PC-3 (cell line): ENCODE data around the gene SAMD10. TPM values are rescaled to one million over a fixed set of nuclear protein-coding genes. Genes with fewer than 3 reads are reported as not detected.

Experiments
- ATAC-seq: fragments of 200-7000 bp; cut with Tn5 transposase; 2 replicates; pipeline ENCODE4 v1.9.1; 2020; ENCODE audit warnings: mild to moderate bottlenecking, moderate library complexity
- BruUV-seq: library from RNA; stranded (reverse); fragments of 400-500 nt; replicated peaks from 2 replicates; lab custom pipeline; 2021; lab: Mats Ljungman, UMichigan
- CTCF ChIA-PET: fragments of 300-600 bp; sonication (Branson Sonifier 250); formaldehyde crosslinking; loops from one replicate; lab custom pipeline; 2022; ENCODE audit warnings: antibody characterized with exemption; lab: Charles Lee
- POLR2A ChIA-PET: fragments of 300-600 bp; sonication (Branson Sonifier 250); formaldehyde crosslinking; loops from one replicate; lab custom pipeline; 2022; ENCODE audit warnings: antibody characterized with exemption; ENCODE audit not compliant: unreplicated experiment; lab: Charles Lee
- DNase-seq: peaks from one replicate; pipeline ENCODE4 v3.0.0-alpha.2; 2015
- H2AFZ ChIP-seq: fragments of 300-600 bp; sonication (generic); 2 replicates; pipeline ENCODE4 v1.6.0; 2016; ENCODE audit warnings: antibody characterized with exemption, low read length
- H3F3A ChIP-seq: fragments of 300-600 bp; sonication (generic); one replicate; pipeline ENCODE4 v1.6.0; 2017; ENCODE audit warnings: antibody characterized with exemption, low read length, control low read depth, mild to moderate bottlenecking; ENCODE audit not compliant: unreplicated experiment
- H3K27ac ChIP-seq: fragments of 300-600 bp; sonication (generic); 2 replicates; pipeline ENCODE4 v1.5.1; 2016; ENCODE audit warnings: mild to moderate bottlenecking, low read length
- H3K27me3 ChIP-seq: fragments of 300-600 bp; sonication (generic); 2 replicates; pipeline ENCODE4 v1.6.1; 2016; ENCODE audit warnings: low read length, mixed read lengths
- H3K36me3 ChIP-seq: fragments of 300-600 bp; sonication (generic); 2 replicates; pipeline ENCODE4 v1.6.1; 2016; ENCODE audit warnings: low read depth, mixed run types, low read length, mixed read lengths
- H3K4me1 ChIP-seq: fragments of 300-600 bp; sonication (generic); 2 replicates; pipeline ENCODE4 v1.5.1; 2016; ENCODE audit warnings: low read length; ENCODE audit not compliant: insufficient read depth
- H3K4me2 ChIP-seq: fragments of 300-600 bp; sonication (generic); 2 replicates; pipeline ENCODE4 v1.6.0; 2016; ENCODE audit warnings: low read length
- H3K4me3 ChIP-seq: fragments of 300-600 bp; sonication (generic); 2 replicates; pipeline ENCODE4 v1.5.1; 2016; ENCODE audit warnings: mild to moderate bottlenecking, low read length, mixed read lengths
- H3K79me2 ChIP-seq: fragments of 300-600 bp; sonication (generic); 2 replicates; pipeline ENCODE4 v1.6.1; 2017; ENCODE audit warnings: low read length, mixed read lengths
- H3K9ac ChIP-seq: fragments of 300-600 bp; sonication (generic); 2 replicates; pipeline ENCODE4 v1.6.0; 2016; ENCODE audit warnings: mild to moderate bottlenecking, low read length
- H3K9me2 ChIP-seq: fragments of 300-600 bp; sonication (generic); replicated peaks from 2 replicates; pipeline ENCODE4 v1.6.1; 2016; ENCODE audit warnings: mixed run types, low read length, mixed read lengths
- H3K9me3 ChIP-seq: fragments of 300-600 bp; sonication (generic); 2 replicates; pipeline ENCODE4 v1.6.1; 2016; ENCODE audit warnings: low read length, mixed read lengths
- H4K20me1 ChIP-seq: fragments of 300-600 bp; sonication (generic); 2 replicates; pipeline ENCODE4 v1.6.1; 2016; ENCODE audit warnings: low read length, mixed read lengths
- EZH2 ChIP-seq: fragments of 300-600 bp; sonication (generic); IDR thresholded peaks from one replicate; pipeline ENCODE4 v1.6.1; 2017; ENCODE audit warnings: antibody characterized with exemption, mild to moderate bottlenecking, low read length; ENCODE audit not compliant: unreplicated experiment
- EZH2phosphoT487 ChIP-seq: fragments of 300-600 bp; sonication (generic); IDR thresholded peaks from 2 replicates; pipeline ENCODE4 v1.6.1; 2018; ENCODE audit warnings: mild to moderate bottlenecking, antibody characterized with exemption, low read length, borderline replicate concordance
- intact Hi-C: fragments of 100-400 bp; cut with micrococcal nuclease; formaldehyde crosslinking; loops from 2 replicates; pipeline ENCODE4 v1.9.0; 2023
- total RNA-seq: library from RNA; depleted of rRNA; stranded (reverse); fragments of >200 nt; gene quantifications from 2 replicates; pipeline ENCODE4 v1.2.3, GENCODE V29; 2014
- TF ChIP-seq, protein P1 (sequence below): fragments of 300-600 bp; sonication (generic); conservative IDR thresholded peaks from 2 replicates; pipeline ENCODE4 v1.5.1; 2017; ENCODE audit warnings: antibody characterized with exemption, low read depth, mild to moderate bottlenecking, low read length

SAMD10 gene
- total RNA-seq, 1 experiment from 2014 or later = 7.4 TPM

DNA sequence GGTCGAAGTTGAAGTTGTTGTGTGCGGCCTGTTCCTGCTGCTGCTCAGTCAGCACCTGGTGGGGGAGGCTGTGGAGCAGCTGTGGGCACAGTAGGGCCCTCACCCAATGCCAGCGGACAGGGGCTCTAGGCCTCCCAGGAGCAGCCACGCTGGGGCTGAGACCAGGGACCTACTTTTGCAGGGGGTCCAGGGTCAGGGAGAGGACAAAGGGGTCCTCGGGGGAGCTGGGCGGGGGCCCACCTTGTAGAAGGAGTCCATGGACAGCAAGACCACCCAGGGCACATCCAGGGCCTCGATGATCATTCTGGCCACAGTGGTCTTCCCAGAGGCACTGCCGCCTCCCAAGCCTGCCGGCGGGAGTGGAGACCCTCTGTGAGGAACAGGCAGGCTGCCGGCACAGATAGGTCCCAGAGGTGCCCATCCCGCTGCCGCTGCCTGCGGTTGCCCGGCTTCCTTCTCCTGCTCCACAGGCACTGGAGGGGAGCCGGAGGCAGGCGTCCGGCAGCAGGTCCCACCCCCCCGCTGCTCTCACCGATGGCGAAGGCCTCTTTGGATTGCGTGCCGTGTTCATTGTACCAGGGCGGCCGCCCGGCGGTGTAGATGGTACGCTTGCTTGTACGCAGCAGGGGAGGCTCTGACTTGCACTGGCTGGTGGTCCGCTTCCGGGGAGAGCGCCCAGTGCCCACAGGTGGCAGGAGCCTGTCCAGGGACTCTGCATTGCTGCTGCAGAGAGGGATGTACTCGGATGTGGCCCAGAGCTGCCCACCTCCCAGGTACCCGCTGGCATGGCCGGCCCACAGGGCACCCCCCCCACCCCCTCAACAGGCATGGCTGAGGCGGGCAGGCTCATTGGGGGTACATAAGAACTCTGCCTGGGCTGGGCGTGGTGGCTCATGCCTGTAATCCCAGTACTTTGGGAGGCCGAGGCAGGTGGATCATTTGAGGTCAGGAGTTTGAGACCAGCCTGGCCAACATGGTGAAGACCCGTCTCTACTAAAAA lies 33.2 kb downstream of the SAMD10 start:
- Histone ChIP-seq H4K20me1 (peaks cover 55% of the 10 kb centered on the region), H3K9me3 (no peaks in the 10 kb centered on the region), H3K4me2 (no peak overlapping the region), H3K4me3 (no peak overlapping the region), H3K4me1 (peaks cover 14% of the 10 kb centered on the region), H2AFZ (no peak overlapping the region), H3K9me2 (no peaks in the 10 kb centered on the region), H3K79me2 (peaks cover 56% of the 10 kb centered on the region), H3K9ac (no peak overlapping the region), H3K36me3 (peaks cover 9% of the 10 kb centered on the region), H3F3A (peaks cover 8% of the 10 kb centered on the region), H3K27me3 (no peaks in the 10 kb centered on the region), H3K27ac (no peak overlapping the region)
- POLR2A ChIA-PET = no interaction called here
- DNase-seq = no peak
- CTCF ChIA-PET = no interaction called here
- BruUV-seq = no TSS peak
- TF ChIP-seq EZH2phosphoT487 = no peak
- TF ChIP-seq EZH2 = no peak
- TF ChIP-seq, protein P1, sequence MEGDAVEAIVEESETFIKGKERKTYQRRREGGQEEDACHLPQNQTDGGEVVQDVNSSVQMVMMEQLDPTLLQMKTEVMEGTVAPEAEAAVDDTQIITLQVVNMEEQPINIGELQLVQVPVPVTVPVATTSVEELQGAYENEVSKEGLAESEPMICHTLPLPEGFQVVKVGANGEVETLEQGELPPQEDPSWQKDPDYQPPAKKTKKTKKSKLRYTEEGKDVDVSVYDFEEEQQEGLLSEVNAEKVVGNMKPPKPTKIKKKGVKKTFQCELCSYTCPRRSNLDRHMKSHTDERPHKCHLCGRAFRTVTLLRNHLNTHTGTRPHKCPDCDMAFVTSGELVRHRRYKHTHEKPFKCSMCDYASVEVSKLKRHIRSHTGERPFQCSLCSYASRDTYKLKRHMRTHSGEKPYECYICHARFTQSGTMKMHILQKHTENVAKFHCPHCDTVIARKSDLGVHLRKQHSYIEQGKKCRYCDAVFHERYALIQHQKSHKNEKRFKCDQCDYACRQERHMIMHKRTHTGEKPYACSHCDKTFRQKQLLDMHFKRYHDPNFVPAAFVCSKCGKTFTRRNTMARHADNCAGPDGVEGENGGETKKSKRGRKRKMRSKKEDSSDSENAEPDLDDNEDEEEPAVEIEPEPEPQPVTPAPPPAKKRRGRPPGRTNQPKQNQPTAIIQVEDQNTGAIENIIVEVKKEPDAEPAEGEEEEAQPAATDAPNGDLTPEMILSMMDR = no peak
- intact Hi-C loops = no loop called here
- ATAC-seq = no peak

DNA sequence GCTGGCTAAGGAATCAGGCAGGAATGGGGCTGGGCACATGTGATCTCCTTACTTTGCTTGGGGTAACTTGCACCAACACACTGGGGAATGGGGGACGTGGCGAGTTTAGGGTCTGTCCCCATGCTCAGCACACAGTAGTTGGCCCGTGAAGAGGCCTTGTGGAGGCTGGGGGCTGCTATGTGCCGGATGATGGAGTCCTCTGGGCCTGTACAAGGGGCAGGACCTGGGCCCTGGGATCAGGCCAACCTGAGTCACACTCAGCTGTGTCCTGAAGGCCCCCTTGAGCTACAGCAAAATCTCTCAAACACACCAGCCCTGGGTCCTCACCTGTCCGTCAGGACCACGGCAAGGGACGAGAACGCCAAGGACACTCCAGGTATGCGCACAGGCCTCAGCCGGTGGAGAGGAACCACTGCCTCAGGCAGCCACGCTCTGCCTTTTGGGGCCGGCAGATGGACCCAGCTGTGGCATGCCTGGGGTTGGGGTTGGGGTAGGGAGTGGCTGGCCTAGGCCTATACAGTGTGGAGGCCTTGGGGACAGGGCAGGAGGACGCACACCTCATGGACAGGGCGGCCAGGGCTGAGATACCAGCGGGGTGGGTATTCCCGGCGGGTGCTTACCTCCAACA lies 34.3 kb downstream of the SAMD10 start:
- H3K27ac ChIP-seq = no peak overlapping the region
- peaks cover 14% of the 10 kb centered on the region for H3K4me1 ChIP-seq
- no peak overlapping the region for H3K4me3 ChIP-seq
- no peak for ATAC-seq
- H3K79me2 ChIP-seq = peaks cover 45% of the 10 kb centered on the region
- DNase-seq = no peak
- peaks cover 9% of the 10 kb centered on the region for H3F3A ChIP-seq
- H3K36me3 ChIP-seq = peaks cover 19% of the 10 kb centered on the region
- POLR2A ChIA-PET = no interaction called here
- CTCF ChIA-PET = no interaction called here
- no peaks in the 10 kb centered on the region for H3K9me2 ChIP-seq
- no peak overlapping the region for H2AFZ ChIP-seq
- TF ChIP-seq, protein P1 = no peak
- TF ChIP-seq EZH2 = no peak
- no peak for TF ChIP-seq EZH2phosphoT487
- intact Hi-C loops = no loop called here
- no peak overlapping the region for H3K9ac ChIP-seq
- no peaks in the 10 kb centered on the region for H3K9me3 ChIP-seq
- no peak overlapping the region for H3K4me2 ChIP-seq
- H4K20me1 ChIP-seq = peaks cover 49% of the 10 kb centered on the region
- no TSS peak for BruUV-seq
- no peaks in the 10 kb centered on the region for H3K27me3 ChIP-seq
